SKM-1 (cell line): ENCODE measurements around the gene KIAA0319L.

ENCODE experiments used
- DNase-seq: peaks from one replicate; lab custom pipeline; 2025; ENCODE audit not compliant: unreplicated experiment; lab: John Stamatoyannopoulos, UW

Gene KIAA0319L

DNA sequence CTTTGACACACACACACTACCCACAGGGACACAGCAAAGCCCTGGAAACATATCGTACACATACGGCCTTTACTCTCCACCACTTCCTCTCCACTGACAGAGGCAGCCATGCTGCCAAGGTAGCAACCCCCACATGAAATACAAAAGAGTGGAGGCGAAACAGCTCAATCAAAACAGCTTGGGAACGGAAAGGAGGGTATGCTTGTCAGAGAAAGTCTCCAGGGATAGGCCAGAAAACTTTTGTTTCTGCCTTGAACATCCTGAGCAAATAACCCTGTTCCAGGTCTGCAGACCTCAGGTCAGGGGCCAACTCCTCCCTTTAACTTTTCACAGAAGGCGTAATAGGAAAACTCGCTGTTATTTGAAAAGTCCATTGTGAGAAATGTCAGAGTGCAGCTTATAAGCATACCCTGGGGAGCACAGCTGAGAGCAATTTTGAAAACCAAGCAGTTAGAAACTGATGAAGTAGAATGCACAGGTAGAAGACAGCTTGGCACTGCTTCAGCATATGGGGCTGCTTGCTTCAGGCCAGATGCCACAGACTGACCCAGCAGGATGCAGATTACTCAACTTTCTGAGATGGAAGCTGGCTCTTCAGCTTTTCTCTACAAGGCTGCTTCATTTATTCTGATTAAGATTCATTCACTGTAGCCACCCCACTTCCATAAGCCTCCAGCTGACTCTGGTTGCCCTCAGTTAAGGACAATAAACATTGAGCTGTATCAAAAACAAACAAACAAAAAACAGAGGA, 18.0 kb downstream of the KIAA0319L start:
- DNase-seq: no peak

GRCh38 chr1:35537806-35538205, 19.4 kb downstream of the KIAA0319L start:
- no peak for DNase-seq

GRCh38 chr1:35536556-35537162, 20.5 kb downstream of the KIAA0319L start:
- DNase-seq: no peak

- DNase-seq: no peak
Measured at GRCh38 chr1:35535243-35535642, 22.0 kb downstream of the KIAA0319L start.

GRCh38 chr1:35533586-35533985, 23.6 kb downstream of the KIAA0319L start:
- no peak for DNase-seq

DNA sequence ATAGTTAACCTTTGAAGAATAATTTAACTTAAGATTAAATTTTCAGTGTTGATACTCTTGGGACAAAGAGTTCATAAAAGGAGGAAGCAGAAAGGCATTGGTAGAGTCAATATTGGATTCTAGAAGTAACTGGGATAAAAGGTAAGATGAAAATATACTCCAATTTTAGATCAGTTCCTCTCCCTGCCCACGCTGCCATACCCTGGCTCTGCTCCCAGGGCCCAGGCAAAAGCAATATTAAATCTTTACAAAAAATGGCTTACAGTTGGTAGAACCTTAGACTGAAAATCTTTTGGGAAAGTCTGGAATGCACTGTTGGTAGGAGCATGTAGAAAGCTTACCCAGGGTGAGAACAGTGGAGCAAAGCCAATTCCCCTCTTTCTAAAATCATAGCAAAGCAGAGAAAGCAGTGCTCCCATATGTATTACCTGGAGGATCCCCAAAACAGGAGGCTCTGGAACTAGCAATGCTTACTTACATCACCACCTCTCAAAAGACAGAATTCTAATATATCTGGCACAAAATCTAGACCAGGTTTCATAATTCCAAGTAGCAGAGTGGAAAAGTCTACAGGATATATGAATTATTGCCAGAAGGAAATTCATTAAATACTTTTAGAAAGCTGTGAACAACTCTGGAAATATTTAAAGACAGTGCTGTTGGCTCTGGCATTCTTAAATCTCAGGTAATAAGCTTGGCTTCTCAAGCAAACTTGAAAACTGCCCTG, 24.5 kb downstream of the KIAA0319L start:
- no peak for DNase-seq

GRCh38 chr1:35531368-35531767, 25.8 kb downstream of the KIAA0319L start:
- no peak for DNase-seq

- DNase-seq: no peak
Measured at GRCh38 chr1:35530946-35531345, 26.3 kb downstream of the KIAA0319L start.

- DNase-seq: no peak
Measured at GRCh38 chr1:35530168-35530567, 27.0 kb downstream of the KIAA0319L start.

DNA sequence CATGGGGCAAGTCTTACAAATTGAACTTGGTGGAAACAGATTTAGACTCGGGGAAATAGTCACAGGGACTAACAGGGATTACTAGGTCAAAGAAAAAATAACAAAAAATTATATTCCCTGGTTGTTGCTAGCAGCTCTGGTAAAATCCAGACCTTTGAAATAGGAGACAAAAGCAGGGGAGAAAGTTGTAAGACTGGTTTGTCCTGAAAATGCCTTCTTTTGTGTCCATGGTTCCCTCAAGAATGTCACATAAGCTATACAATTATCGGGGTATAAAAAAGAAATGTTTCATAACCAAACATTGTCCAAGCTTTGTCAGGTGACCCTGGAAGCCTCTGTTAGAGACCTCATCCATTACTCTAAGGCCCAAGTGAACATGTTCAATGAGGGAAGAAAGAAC, 33.1 kb downstream of the KIAA0319L start:
- no peak for DNase-seq

- DNase-seq: no peak
Measured at GRCh38 chr1:35519432-35519831, 37.8 kb downstream of the KIAA0319L start.

DNA sequence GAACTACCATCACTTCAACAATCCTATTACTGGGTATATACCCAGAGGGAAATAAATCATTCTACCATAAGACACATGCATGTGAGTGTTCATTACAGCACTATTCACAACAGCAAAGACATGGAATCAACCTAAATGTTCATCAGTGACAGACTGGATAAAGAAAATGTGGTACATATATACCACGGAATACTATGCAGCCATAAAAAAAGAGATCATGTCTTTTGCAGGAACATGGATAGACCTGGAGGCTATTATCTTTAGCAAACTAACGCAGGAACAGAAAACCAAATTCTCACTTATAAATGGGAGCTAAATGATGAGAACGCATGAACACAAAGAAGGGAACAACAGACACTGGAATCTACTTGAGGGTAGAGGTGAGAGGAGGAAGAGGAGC, 39.0 kb downstream of the KIAA0319L start:
- DNase-seq: no peak

GRCh38 chr1:35511305-35511704, 45.9 kb downstream of the KIAA0319L start:
- DNase-seq: no peak

- DNase-seq: no peak
Measured at GRCh38 chr1:35509558-35509957, 47.6 kb downstream of the KIAA0319L start.

- DNase-seq: no peak
Measured at GRCh38 chr1:35507947-35508346, 49.3 kb downstream of the KIAA0319L start.

GRCh38 chr1:35506960-35507912, 50.0 kb downstream of the KIAA0319L start:
- DNase-seq: no peak

DNA sequence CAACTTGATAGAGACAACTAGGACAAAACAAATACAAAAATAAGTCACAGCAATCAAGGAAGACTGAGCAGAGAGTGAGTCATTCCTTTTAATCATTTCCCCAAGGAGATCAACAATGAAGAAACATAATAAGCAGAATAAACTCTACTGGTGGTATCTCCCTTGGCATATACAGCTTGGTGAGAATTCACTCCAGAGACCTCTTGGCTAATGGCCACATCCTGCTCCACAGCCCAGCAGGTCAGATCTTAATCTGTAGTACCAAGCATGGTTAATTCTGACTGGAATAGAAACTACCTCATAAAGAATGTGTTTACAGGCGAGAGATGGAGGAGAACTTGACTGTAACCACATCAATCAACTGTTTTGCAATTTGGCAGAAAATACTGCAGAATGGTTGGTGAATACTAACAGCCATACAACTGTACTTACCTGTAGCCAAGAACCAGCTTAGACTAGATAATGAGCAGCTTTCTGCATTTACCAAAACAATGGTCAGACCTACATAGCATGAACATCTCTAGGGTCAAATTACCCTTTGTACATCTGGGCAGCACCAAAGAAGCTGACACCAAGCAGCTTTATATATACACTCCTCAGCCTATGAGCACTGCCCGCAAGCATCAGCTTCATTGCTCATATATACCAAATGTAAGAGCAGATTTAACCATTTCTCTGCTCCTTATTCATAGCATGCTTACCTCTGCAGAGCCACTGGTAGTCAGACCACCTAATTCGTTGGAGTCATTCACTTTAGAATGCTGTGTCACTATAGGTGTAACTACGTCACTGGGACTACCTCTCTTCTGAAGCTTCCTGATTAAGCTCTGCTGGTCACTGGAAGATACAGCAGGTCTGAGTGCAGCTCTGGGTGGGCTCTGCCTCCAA, 51.0 kb downstream of the KIAA0319L start:
- no peak for DNase-seq

DNA sequence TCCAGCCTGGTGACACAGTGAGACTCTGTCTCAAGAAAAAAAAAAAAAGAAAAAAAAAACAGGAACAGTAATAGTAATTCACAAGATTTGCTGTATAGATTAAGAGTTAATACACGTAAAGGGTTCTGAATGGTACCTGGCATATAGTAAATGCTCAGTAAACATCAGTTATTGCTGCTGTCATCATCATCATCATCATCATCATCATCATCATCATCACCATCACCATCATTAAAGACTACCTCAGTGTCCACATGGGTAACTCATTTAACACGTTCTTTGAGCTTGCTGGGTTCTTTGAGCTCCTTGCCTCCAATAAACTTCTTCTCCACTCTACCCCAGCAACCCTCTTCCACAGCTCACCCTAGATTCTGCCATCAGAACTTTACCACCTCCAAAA, 55.0 kb downstream of the KIAA0319L start:
- no peak for DNase-seq

GRCh38 chr1:35500439-35500838, 56.8 kb downstream of the KIAA0319L start:
- no peak for DNase-seq

DNA sequence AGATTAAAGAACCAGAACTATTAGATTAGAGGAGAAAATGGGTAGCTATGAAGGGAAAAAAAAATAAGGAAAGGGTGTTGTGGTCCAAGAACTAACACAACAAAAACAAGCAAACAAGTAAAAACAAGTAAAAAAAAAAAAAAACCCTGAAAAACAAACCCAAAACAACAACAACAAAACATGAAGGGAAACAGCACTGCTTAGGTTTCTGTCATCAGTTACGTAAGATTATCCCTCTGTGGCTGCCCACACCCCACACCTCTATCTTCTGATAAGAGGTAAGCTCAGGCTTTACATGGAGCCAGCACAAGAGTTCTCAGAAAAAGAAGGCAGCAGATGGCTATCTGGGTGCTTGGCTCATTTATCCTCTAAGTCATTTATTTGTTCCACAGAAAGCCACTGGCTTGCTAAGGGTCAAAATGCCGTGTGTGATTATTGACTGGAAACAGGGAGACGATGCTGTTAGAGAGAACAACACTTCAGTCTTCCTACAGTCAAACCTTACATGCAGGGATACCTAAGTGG, 57.5 kb downstream of the KIAA0319L start:
- no peak for DNase-seq
